NCI-H2107 treated with DMSO at 0.1 percent for 48 hours (cell line): ENCODE data around the gene SMARCA5.

Source experiments
- DNase-seq: peaks from one replicate; lab custom pipeline; 2025; ENCODE audit not compliant: unreplicated experiment; lab: John Stamatoyannopoulos, UW

SMARCA5 gene

DNA sequence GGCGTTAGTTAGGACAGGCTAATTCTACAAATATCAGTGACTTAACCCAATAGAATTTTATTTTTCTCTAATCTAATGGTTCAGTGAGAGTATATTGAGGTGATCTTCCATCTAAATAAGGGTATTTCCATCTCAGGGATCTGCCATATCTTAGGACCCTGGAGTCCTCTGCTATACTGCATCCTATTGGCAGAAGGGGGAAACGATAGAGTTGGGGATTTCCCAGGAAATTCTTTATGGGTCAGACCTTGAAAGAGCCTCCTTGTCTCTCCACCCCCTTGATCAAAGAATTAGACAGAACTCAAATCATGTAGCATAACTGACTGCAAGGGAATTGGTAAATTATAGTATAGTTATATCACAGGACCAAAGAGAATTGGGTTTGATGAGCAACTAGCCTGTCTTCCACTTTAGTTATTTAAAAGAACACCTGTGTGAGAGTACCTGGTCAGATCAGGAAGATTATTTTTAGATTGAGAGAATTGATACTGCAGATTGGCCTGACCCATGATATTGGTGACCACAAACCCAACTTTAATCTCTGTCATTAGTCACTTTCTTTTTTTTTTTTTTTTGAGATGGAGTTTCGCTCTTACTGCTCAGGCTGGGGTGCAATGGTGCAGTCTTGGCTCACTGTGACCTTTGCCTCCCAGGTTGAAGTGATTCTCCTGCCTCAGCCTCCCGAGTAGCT, 25.6 kb downstream of the SMARCA5 start:
- DNase-seq = no peak

DNA sequence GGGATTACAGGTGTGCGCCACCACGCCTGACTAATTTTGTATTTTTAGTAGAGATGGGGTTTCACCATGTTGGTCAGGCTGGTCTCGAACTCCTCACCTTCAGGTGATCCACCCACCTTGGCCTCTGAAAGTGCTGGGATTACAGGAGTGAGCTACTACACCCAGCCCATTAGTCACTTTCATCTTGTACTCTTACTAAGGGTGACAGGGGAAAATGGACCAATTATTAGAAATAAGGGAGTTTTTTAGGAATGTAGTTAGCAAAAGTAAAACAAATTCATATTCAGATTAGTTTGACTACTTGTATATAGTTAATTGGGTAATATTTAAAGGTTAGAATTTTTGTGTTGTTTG, 26.1 kb downstream of the SMARCA5 start:
- DNase-seq = no peak

DNA sequence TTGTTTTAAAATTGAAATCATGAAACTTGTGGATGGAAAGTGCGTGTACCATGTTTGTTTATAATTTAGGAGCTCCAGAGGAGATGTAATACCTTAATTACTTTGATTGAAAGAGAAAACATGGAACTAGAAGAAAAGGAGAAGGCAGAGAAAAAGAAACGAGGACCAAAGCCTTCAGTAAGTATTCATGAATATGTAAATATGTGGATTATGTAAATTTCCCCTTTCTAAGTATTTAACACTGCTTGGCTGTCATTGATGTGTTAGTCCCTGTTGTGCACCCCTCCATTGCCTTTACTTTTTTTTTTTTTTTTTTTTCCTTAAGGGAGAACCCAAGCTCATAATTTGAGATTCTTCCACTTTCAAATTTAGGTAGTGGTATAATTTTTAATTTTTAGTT, 36.4 kb downstream of the SMARCA5 start:
- DNase-seq = no peak

DNA sequence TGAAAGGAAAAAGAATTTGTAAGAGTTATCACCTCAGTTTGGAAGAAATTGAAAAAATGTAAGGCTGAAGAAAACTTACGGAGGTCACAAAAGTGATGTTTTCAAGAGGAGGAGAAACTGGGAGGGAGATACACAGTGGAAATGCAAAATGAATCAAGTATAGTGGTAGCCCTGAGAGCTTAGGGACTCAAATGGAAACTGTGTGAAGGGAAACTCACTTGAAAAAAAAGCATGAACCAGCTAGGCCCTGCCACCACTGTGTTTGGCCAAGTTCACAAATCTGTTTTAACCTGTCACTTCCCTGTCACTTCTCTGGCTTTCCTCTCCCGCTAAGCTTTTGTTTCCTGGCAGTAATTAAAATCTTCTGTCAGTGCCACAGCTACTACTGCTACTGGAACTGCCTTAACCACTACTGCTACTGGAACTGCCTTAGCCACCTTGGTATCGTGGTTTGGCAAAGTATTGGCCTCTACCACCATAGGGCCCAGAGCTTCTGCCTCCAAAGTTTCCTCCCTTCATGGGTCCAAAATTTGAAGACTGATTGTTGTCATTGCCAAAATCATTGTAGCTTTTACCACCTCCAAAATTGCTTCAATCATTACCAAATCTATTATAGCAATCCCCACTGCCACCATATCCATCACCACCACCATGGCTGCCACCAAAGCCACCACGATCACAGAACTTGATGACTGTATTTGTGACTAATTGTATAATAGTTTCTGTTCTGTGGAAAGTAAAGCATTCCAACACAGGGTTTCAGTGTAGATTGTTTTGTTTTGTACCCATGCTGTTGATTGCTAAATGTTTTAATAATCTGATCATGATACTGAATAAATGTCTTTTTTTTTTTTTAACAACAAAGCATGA, 41.5 kb downstream of the SMARCA5 start:
- no peak for DNase-seq

DNA sequence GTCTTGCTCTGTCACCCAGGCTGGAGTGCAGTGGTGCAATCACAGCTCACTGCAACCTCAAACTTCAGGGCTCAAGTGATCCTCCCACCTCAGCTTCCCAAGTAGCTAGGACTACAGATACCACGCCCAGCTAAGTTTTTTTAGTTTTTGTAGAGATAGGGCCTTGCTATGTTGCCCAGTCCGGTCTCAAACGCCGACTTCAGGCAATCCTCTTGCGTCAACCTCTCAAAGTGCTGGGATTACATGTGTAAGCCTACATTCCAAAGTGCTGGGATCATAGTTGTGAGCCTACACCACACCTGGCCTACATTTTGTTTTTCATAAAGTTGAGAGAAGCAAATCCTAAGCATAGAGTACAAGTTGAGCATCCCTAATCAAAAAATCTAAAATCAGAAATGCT, 42.2 kb downstream of the SMARCA5 start:
- no peak for DNase-seq

DNA sequence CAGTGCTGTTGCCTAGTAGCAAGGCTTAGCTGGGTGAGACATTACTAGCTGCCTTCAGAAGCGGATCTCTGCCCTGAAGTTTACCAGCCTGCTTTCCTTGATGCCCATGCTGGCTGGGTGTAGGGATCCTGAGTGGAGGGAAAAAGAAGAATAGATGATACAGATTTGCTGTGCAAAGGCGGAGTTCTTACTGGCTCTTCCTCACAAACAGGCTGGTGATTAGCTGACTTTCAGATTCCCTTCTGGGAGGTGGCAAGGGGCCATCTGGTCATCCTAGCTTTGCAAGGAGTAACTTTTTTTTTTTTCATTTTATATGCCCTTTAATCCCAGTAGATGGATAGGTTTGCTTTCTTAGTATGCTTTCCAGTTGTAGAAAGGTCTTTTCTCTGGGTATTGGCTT, 44.8 kb downstream of the SMARCA5 start:
- DNase-seq = no peak

DNA sequence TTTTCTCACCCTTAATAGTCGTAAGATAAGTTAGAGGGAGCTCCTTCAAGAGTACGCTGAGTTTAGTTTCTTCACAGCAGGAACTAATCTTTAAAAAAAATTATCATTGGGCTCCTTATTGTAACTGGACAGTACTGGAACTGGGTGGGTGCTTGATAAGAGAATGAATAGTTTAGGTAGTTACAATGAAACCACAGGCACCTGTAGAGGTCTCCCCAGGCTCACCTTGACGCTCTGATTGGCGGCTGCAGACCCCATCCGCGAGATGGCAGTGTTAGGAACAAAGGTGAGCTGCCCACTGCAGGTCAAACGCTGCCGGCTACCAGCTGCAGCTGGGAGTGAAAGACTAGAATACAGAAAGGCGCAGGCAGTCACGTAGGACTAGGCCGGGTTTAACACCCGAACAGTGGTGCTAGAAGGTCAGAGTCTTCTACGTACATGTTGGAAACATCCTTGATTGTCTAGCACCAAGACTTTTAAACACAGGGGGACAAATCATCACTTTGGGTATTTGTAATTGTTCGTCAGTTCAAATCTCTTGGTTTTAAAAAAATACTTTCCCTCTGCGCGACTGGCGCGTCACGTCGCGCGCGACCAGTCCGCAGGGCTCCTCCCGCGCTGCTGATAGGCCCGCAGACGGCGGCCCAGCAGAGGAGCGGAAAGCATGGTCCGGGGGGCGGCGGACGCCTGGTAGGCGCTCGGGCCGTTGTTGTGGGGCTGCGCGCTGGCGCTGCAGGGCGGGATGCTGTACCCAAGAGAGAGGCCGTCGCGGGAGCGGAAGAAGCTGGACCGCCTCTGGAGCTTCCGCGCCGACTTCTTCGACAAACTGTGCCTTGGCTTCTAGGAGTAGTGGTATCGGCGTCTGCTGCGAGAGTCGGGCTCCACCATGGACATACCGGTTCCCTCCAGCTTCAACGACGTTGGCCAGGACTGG, 45.6 kb downstream of the SMARCA5 start:
- no peak for DNase-seq

DNA sequence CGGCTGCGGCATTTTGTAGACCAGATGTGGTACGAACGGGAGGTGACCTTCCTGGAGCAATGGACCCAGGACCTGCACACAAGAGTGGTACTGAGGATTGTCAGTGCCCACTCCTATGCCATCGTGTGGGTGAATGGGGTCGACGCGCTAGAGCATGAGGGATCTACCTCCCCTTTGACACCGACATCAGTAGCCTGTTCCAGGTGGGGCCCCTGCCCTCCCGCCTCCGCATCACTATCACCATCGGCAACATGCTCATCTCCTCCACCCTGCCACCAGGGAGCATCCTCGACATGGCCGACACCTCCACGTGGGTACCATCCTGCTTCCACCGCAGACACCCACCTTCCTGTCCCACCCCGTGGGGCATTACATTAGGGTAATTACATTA, 46.2 kb downstream of the SMARCA5 start:
- no peak for DNase-seq

DNA sequence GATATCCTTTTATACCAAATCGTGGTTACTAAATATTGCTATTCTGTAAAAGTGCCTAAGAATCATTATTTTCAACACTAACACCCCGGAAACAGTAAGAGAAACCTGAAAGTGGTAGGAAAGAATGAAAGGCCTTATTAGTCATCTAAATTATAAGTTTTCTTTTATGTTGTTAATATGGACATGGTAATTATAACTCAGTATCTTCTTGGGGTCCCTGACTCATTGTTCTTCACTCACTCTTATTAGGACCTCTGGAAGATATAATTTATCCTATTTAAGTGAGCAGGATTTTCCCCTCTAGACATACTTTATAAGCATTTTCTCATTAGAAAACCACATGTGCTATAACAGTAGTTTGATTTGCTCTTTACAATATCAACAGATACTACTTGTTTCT, 51.0 kb downstream of the SMARCA5 start:
- DNase-seq = no peak

DNA sequence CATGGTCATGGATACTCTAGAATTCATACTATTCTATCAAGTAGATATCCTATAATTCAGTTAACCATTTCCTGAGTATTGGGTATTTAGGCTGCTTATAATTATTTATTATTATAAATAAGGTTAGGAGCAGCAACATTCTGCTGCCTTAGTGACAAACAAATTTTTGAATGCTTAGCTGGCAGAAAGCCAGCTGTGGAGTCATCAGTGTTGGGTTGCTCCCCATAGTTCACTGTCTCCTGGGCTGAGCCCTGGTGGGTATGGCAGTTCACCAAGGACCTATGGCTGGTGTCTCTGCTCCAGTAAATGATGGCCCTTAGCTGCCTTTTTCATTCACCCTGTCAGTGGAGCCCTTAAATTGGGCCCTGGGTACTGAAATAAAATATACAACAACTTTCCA, 61.8 kb downstream of the SMARCA5 start:
- DNase-seq = no peak

DNA sequence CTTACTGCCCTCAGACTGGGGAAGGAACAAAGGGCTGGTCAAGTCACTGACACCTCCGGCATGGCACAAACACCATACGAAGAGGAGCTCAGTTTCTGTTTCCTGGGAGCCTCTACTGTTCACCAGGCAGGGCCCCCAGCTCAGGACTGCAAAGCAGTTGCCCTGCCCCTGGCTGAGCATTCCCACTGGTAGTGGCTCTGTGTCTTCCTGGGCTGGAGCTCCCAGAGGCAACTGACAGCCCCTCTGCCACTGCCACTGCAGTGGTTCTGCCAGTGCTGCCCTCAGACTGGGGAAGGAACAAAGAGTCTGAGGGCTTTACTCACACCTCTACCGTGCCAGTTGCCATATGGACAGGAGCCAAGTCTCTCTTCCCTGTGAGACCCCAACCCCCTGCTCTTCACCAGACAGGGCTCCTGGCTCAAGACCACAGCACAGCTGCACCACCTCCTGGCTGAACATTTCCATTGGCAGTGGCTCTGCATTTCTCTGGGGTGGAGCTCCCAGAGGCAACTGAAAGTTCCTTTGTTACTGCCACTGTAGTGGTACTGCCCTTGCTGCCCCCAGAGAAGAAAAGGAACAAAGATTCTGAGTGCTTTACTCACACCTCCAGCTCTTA, 67.9 kb downstream of the SMARCA5 start:
- DNase-seq = no peak

DNA sequence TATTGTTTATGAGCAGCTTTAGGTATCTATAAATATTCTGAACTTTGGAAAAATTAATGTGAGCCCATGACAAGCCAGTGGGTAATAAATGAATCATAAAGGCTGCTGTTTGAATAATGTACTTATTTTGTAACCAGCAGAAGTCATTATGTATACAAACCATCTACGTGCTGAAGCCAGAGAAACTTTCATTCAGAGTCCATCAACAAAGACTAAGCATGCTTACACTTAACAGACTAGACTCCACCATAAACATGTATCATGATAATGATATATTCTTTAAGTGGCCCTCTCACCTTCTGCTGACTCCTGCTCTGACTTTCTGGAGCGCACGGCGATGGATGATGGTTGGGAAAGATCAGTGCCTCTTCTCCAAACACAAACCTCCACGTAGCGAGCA, 72.0 kb downstream of the SMARCA5 start:
- no peak for DNase-seq

DNA sequence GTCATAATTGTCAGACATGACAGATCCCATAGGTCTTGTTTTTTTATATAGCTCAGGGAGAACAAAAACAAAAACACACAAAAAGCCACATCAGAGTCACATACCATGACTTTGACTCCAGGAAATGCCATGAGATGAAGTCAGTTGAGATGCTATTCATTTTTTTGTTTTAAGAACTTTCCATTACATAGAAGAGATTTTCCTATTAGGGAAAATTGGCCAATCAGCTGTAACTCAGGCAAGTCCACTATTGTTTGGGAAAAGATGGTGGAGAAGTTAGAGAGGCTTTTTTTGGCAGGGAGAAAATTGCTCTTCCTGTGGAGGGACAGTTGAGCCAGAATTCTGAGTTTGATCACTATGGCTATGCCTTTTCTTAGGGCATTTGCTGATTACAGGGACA, 72.6 kb downstream of the SMARCA5 start:
- DNase-seq = no peak

DNA sequence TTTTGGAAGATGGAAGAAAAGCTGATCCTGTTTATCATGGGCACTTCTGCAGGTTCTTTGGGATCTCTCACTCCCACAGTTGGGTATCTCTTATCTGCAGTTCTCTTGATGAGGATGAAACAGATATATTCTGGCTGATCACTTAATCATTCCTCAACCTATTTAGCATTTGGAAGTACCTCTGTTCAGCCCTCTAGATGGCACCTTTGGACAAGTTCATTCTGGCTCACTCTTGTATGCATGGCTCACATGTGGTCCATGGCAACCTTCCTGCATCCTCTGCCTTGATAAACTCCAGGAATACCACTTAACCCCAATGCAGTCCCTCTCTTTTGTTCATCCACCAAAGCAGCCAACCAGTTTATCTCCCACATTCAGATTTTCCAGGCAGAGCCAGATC, 74.2 kb downstream of the SMARCA5 start:
- DNase-seq = no peak

DNA sequence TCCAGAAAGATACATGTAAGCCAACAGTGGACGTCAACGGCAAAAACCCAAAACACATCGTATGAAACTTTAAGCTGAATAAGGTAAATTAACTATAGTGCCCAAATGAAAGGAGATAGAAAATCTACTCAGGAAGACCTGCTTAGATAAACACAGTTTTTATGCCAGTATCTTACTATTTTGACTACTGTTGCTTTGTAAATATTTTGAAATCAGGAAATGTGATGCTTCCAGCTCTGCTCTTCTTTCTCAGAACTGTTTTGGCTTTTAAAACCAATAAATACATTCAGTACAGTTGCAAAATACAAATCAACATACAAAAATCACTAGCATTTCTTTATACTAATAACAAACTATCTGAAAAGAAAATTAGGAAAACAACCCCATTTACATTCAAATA, 83.8 kb downstream of the SMARCA5 start:
- no peak for DNase-seq

DNA sequence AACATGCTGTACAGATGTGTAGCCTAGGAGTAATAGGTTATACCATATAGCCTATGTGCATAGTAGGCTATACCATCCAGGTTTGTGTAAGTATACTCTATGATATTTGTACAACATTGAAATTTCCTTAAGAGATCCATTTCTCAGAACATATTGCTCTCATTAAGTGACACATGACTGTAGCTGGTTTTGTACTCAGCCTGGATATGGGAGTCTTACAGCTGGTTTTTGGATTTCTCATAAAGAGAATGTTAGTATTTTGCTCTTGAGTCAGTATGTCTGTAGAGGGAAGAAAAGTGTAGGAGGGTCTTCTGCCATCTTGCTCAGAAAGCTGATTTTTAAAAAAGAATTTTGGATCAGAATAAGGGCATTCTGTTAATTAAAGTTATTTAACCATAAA, 85.3 kb downstream of the SMARCA5 start:
- DNase-seq = no peak

DNA sequence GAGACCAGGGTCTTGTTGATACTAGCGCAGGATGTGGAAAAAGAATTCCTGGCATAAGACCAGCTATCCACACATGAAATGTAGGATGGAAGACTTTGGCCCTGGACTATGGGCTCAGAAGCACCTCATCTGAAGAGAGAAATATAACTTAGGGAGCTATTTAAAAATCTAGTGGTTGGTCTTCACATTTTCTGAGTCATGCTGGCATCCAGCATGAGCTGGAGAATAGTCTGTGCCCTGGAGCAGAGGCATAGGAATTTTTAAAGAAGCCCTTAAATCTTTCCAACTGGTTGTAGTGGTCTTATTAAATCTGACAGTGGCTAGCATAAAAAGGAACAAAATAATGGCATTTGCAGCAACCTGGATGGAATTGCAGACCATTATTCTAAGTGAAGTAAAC, 86.3 kb downstream of the SMARCA5 start:
- DNase-seq = no peak

DNA sequence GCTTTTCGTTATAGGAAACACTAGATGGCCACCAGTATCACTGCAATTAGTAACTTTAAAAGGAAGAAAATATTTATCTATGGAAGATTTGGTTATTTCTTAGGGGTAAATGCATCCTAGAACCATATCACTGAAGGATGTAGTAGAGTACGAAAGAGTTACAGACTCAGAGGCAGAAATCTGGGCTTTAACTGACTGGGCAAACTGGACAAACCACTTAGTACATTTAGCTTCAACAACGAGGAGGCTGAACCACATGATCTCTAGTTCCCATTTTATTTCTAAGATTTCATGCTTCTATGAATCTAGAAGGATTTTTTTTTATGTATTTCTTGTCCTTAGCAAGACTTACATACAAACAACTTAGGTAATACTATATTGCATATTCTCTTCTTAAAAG, 93.0 kb downstream of the SMARCA5 start:
- DNase-seq = no peak
